Renal cortex interstitium (tissue), 11 donors: Measurements from ENCODE around the gene KIRREL1. TPM values are rescaled to one million over a fixed set of nuclear protein-coding genes. Genes with fewer than 3 reads are reported as not detected.

Experiments
- DNase-seq, 11 donors: peaks; one replicate each; pipeline ENCODE4 v3.0.0-alpha.2; 2013; ENCODE audit warnings: low read depth in 9 of 11, low spot score in 4 of 11; ENCODE audit errors: extremely low read depth in 1 of 11
- polyA plus RNA-seq, 3 donors: library from polyadenylated mRNA; unstranded; fragments of 120-200 nt; gene quantifications; one replicate each; pipeline ENCODE4 v1.2.1, GENCODE V29; 2013; ENCODE audit not compliant: insufficient read length in 3 of 3

Gene KIRREL1
- polyA plus RNA-seq, 3 donors: 171 to 186 (median 179) TPM

GRCh38 chr1:158147869-158148268 lies 154.4 kb downstream of the KIRREL1 start:
- DNase-seq: no peak

GRCh38 chr1:158148468-158148867 lies 155.0 kb downstream of the KIRREL1 start:
- DNase-seq: no peak

- DNase-seq: no peak
Observed at GRCh38 chr1:158149175-158149574, 155.7 kb downstream of the KIRREL1 start.

Other genes starting within 250 kb of the KIRREL1 start
- under 1 TPM in 2 of 3 donors, not detected in 1; 0.09 to 0.11 TPM for gene FCRL2, start 216.5 kb upstream of the KIRREL1 start, polyA plus RNA-seq
- under 1 TPM in 2 of 3 donors, not detected in 1; 0.14 to 0.48 TPM for gene FCRL1, start 173.5 kb upstream of the KIRREL1 start, polyA plus RNA-seq
- not detected for gene CD5L, start 151.8 kb upstream of the KIRREL1 start, polyA plus RNA-seq
- 1 to 10 TPM; 6.6 to 7.6 (median 7.2) TPM for gene CD1D, start 187.2 kb downstream of the KIRREL1 start, polyA plus RNA-seq